Lower leg skin (tissue), 3 donors: ENCODE data around the gene HMGXB3.

ENCODE experiments used
- CTCF ChIP-seq, 3 donors: fragments of 450-650 bp; IDR thresholded peaks; one replicate each; pipeline ENCODE4 v1.5.1; 2016; ENCODE audit warnings: antibody characterized with exemption in 3 of 3, mild to moderate bottlenecking in 3 of 3, moderate library complexity in 2 of 3
- POLR2A ChIP-seq, 2 donors: fragments of 450-650 bp; IDR thresholded peaks; one replicate each; pipeline ENCODE4 v1.6.1; 2016 to 2017; ENCODE audit warnings: antibody characterized with exemption in 2 of 2, mild to moderate bottlenecking in 1 of 2, moderate library complexity in 1 of 2

GRCh38 chr5:149981206-149981605, 19.3 kb upstream of the HMGXB3 start:
- TF ChIP-seq CTCF (IDR thresholded peaks at IDR 0.05) = no peak
- TF ChIP-seq POLR2A (IDR thresholded peaks at IDR 0.05) = no peak
